B cell (primary cell): ENCODE results near the gene CRAMP1.

Experiments
- CTCF ChIP-seq: fragments of 200-600 bp; IDR thresholded peaks from one replicate; pipeline ENCODE4 v1.8.0; 2022; ENCODE audit warnings: antibody characterized with exemption, mild to moderate bottlenecking
- EZH2 ChIP-seq: IDR thresholded peaks from 2 replicates; pipeline ENCODE4 v1.6.1; 2012; ENCODE audit warnings: borderline replicate concordance, low read depth, mild to moderate bottlenecking, moderate library complexity, low read length; ENCODE audit not compliant: insufficient read depth, poor library complexity, severe bottlenecking

- no peak for TF ChIP-seq CTCF
- TF ChIP-seq EZH2 = no peak
These were observed 28.2 kb downstream of the CRAMP1 start for GRCh38 chr16:1640261-1640941.
